Body of pancreas (tissue), 4 donors: ENCODE measurements around the gene POSTN. TPM values are rescaled to one million over a fixed set of nuclear protein-coding genes. Genes with fewer than 3 reads are reported as not detected.

Experiments used
- ATAC-seq: fragments of 150-250 bp; one replicate; pipeline ENCODE4 v1.9.1; 2016
- DNase-seq, 4 donors: peaks; one replicate each; pipeline ENCODE4 v3.0.0-alpha.2; 2019
- H3K27ac ChIP-seq, 4 donors: fragments of 200-600 bp; sonication (generic); 1 replicate in 3 of 4; 2 replicates in 1 of 4; pipeline versions ENCODE4 v1.5.1 to v1.6.1; 2016 to 2019; ENCODE audit warnings: mild to moderate bottlenecking in 1 of 4, mixed read lengths in 1 of 4, moderate library complexity in 1 of 4
- H3K27me3 ChIP-seq, 2 donors: fragments of 200-600 bp; sonication (generic); one replicate each; pipeline ENCODE4 v1.6.0; 2016; ENCODE audit warnings: mild to moderate bottlenecking in 1 of 2
- H3K36me3 ChIP-seq, 2 donors: fragments of 200-600 bp; sonication (generic); replicated peaks in 1 of 2; 2 replicates each; pipeline ENCODE4 v1.5.1; 2016; ENCODE audit warnings: low read depth in 2 of 2; ENCODE audit not compliant: insufficient read depth in 1 of 2
- H3K4me1 ChIP-seq: fragments of 200-600 bp; sonication (generic); one replicate; pipeline ENCODE4 v1.6.0; 2016
- H3K4me3 ChIP-seq, 2 donors: fragments of 200-600 bp; sonication (generic); 1 replicate in 1 of 2; 2 replicates in 1 of 2; pipeline ENCODE4 v1.5.1; 2016 to 2019
- H3K9me3 ChIP-seq, 3 donors: fragments of 200-600 bp; sonication (generic); 1 replicate in 2 of 3; 2 replicates in 1 of 3; pipeline ENCODE4 v1.5.1; 2016
- POLR2A ChIP-seq, 3 donors: fragments of 450-650 bp; IDR thresholded peaks; one replicate each; pipeline ENCODE4 v1.6.1; 2016; ENCODE audit warnings: antibody characterized with exemption in 3 of 3, mild to moderate bottlenecking in 2 of 3
- WGBS, 2 donors: methylation state at CpG; one replicate each; pipeline ENCODE4 v1.1.5; 2017; 5-methylcytosine and 5-hydroxymethylcytosine counted together
- intact Hi-C: fragments of 100-400 bp; cut with DNase I; formaldehyde crosslinking; loops from one replicate; pipeline ENCODE4 v1.15.1; 2023
- total RNA-seq, 2 donors: library from RNA; depleted of rRNA; stranded (reverse); fragments of >200 nt; gene quantifications; one replicate each; pipeline ENCODE4 v1.1.0, GENCODE V29; 2016
- TF ChIP-seq, protein P1 (sequence below), 7 experiments: fragments of 450-650 bp in 4 of 7; fragments of 200-600 bp in 3 of 7; sonication (generic) in 3 of 7; IDR thresholded peaks; one replicate each; pipeline ENCODE4 v1.5.1; 2016 to 2019; ENCODE audit warnings: antibody characterized with exemption in 7 of 7

POSTN gene
- total RNA-seq, 2 donors from 2014 or later: 4.4 to 6.9 TPM

GRCh38 chr13:37534676-37535075, 63.9 kb downstream of the POSTN start:
- ATAC-seq: no peak
- Histone ChIP-seq H3K36me3 (no peaks in the 10 kb centered on the region), H3K4me1 (no peaks in the 10 kb centered on the region), H3K27ac (no peak overlapping the region), H3K4me3 (no peak overlapping the region), H3K27me3 (no peaks in the 10 kb centered on the region), H3K9me3 (peaks cover 0 to 6% (median 0%) of the 10 kb centered on the region in 3 donors)
- TF ChIP-seq, protein P1, sequence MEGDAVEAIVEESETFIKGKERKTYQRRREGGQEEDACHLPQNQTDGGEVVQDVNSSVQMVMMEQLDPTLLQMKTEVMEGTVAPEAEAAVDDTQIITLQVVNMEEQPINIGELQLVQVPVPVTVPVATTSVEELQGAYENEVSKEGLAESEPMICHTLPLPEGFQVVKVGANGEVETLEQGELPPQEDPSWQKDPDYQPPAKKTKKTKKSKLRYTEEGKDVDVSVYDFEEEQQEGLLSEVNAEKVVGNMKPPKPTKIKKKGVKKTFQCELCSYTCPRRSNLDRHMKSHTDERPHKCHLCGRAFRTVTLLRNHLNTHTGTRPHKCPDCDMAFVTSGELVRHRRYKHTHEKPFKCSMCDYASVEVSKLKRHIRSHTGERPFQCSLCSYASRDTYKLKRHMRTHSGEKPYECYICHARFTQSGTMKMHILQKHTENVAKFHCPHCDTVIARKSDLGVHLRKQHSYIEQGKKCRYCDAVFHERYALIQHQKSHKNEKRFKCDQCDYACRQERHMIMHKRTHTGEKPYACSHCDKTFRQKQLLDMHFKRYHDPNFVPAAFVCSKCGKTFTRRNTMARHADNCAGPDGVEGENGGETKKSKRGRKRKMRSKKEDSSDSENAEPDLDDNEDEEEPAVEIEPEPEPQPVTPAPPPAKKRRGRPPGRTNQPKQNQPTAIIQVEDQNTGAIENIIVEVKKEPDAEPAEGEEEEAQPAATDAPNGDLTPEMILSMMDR (IDR thresholded peaks at IDR 0.05): no peak
- no peak for TF ChIP-seq POLR2A (IDR thresholded peaks at IDR 0.05)
- intact Hi-C loops: no loop called here
- no peak for DNase-seq
- WGBS, 2 donors: 78 to 79% methylated on average over 1 of the region's 1 CpG

DNA sequence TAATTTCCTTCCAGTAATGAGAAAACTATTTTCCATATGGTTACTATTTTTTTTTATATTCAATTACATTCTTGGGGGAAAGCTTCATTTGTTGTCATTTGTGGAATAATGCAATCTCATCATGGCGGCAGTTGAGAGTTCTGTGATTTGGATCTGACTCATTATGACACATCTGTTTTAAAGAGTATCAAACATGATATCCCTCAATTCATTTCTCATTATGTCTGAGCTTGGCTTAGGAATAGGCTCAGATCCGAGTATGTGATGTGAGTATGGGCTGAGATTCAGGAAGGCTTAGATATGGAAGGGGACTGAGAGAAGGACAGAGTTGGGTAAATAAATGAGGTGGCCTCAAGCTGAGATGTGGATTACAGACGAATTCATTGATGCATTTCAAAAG, 64.4 kb downstream of the POSTN start:
- H3K9me3 ChIP-seq: peaks cover 0 to 6% (median 0%) of the 10 kb centered on the region in 3 donors
- H3K4me1 ChIP-seq: no peaks in the 10 kb centered on the region
- H3K27ac ChIP-seq: no peak overlapping the region
- intact Hi-C loops: no loop called here
- DNase-seq (no peak), ATAC-seq (no peak)
- H3K4me3 ChIP-seq: no peak overlapping the region
- 51 to 52% methylated on average over 3 of the region's 3 CpGs for WGBS, 2 donors
- no peak for TF ChIP-seq POLR2A (IDR thresholded peaks at IDR 0.05)
- TF ChIP-seq, protein P1 (IDR thresholded peaks at IDR 0.05): no peak
- H3K27me3 ChIP-seq: no peaks in the 10 kb centered on the region
- no peaks in the 10 kb centered on the region for H3K36me3 ChIP-seq

DNA sequence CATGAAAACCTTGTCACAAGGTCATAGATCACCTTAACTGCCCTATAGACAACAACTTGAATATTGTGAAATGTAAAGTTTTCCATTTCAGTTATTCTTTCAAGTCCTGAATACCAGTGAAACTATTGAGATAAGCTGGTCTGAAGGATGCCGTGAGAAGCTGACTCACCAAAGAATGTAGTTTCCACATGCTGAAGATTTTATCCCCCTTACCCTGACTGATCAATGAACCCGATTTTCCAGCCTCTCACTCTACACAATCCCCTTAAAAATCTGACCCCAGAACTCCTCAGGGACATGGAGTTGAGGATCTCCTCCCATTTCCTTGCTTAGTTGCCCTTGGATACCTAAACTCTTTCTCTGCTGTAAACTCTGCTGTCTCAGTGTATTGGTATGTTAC, 67.5 kb downstream of the POSTN start:
- no peaks in the 10 kb centered on the region for H3K4me1 ChIP-seq
- H3K27me3 ChIP-seq: no peaks in the 10 kb centered on the region
- intact Hi-C loops: no loop called here
- TF ChIP-seq POLR2A (IDR thresholded peaks at IDR 0.05): no peak
- TF ChIP-seq, protein P1 (IDR thresholded peaks at IDR 0.05): no peak
- H3K4me3 ChIP-seq: no peak overlapping the region
- 55% methylated on average over 2 of the region's 2 CpGs for WGBS, 2 donors
- no peak for ATAC-seq
- H3K36me3 ChIP-seq: no peaks in the 10 kb centered on the region
- no peak for DNase-seq
- no peak overlapping the region for H3K27ac ChIP-seq
- H3K9me3 ChIP-seq: peaks cover 0 to 6% (median 0%) of the 10 kb centered on the region in 3 donors

DNA sequence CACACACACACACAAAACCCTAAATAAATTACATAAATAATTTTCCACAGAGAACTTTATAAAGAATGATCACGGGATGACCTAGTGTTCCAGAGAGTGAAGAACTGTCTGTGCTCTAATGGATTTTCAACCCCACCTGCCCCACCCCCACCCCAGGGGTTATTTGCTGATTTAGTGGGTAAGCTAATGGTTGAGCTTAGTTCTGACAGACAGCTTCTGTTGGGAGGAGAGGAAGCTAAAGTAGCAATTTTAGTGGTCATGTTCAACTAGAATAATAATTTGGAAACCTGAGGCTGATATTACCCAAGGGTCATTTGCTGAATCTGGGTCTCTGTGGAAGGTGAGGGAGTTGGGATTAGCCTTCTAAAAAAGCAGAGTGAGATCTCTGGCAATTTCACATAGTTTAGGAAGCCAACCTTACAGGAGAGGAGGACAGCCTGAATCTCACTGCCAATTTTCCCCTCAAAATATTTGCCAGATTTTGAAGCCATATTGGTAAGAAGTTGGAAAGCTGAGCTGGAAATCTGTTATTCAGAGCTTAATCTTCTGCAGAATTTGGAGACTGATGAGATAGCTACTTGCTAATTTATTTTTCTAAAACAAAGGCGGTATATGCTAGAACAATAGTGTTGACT, 68.7 kb downstream of the POSTN start:
- no peak overlapping the region for H3K4me3 ChIP-seq
- TF ChIP-seq POLR2A (IDR thresholded peaks at IDR 0.05): no peak
- TF ChIP-seq, protein P1 (IDR thresholded peaks at IDR 0.05): no peak
- no peak for DNase-seq

More for the DNA sequence above, 68.7 kb downstream of the POSTN start:
- Histone ChIP-seq H3K36me3 (no peaks in the 10 kb centered on the region), H3K27ac (no peak overlapping the region), H3K9me3 (peaks cover 0 to 6% (median 0%) of the 10 kb centered on the region in 3 donors), H3K27me3 (no peaks in the 10 kb centered on the region), H3K4me1 (no peaks in the 10 kb centered on the region)
- WGBS, 2 donors: 41 to 56% methylated on average over 2 of the region's 2 CpGs
- no peak for ATAC-seq
- intact Hi-C loops: no loop called here
